Adrenal gland (tissue), 5 donors: ENCODE measurements around the gene ALDH7A1.

ENCODE experiments used
- CTCF ChIP-seq, 6 experiments: fragments of 450-650 bp in 4 of 6; fragments of 200-600 bp in 2 of 6; sonication (generic) in 1 of 6; IDR thresholded peaks; 1 replicate in 5 of 6; 2 replicates in 1 of 6; pipeline versions ENCODE4 v1.5.1 to v1.8.0; 2016 to 2021; ENCODE audit warnings: antibody characterized with exemption in 6 of 6, mild to moderate bottlenecking in 2 of 6, moderate library complexity in 1 of 6
- POLR2A ChIP-seq, 2 donors: fragments of 450-650 bp; IDR thresholded peaks; one replicate each; pipeline ENCODE4 v1.6.1; 2017; ENCODE audit warnings: antibody characterized with exemption in 2 of 2, mild to moderate bottlenecking in 2 of 2, moderate library complexity in 1 of 2
- donor health status: DM: no; HTN: no; CAD: no.

GRCh38 chr5:126492939-126493338 is 102.1 kb downstream of the ALDH7A1 start:
- peak in 5 of 6 experiments; percentile 14 to 40 (median 38) for TF ChIP-seq CTCF (IDR thresholded peaks at IDR 0.05)
- no peak for TF ChIP-seq POLR2A (IDR thresholded peaks at IDR 0.05)
